MCF 10A (cell line): Measurements from ENCODE around the gene BSG. TPM values are rescaled to one million over a fixed set of nuclear protein-coding genes. Genes with fewer than 3 reads are reported as not detected.

Experiments used
- BruUV-seq: library from RNA; stranded (reverse); fragments of 400-500 nt; replicated peaks from 2 replicates; lab custom pipeline; 2021; lab: Mats Ljungman, UMichigan
- CTCF ChIA-PET: fragments of 300-600 bp; sonication (Branson Sonifier 250); formaldehyde crosslinking; extraction: SDS; loops from one replicate; lab custom pipeline; 2021; ENCODE audit warnings: antibody characterized with exemption, inconsistent platforms; lab: Yijun Ruan, JAX
- POLR2A ChIA-PET: fragments of 300-600, 350-650 bp; sonication (Branson Sonifier 250); formaldehyde crosslinking; extraction: SDS; loops from one replicate; lab custom pipeline; 2020; ENCODE audit warnings: antibody characterized with exemption, inconsistent platforms; lab: Yijun Ruan, JAX
- DNase-seq: peaks from one replicate; pipeline ENCODE4 v3.0.0-alpha.2; 2018; ENCODE audit not compliant: unreplicated experiment
- H3K27ac Mint-ChIP-seq: one replicate; pipeline ENCODE4 v1.8.0; 2022; ENCODE audit warnings: mild to moderate bottlenecking, low read depth, mixed read lengths; ENCODE audit not compliant: unreplicated experiment
- H3K27me3 Mint-ChIP-seq: one replicate; pipeline ENCODE4 v1.8.0; 2022; ENCODE audit warnings: mixed read lengths; ENCODE audit not compliant: insufficient read depth, unreplicated experiment
- H3K36me3 Mint-ChIP-seq: one replicate; pipeline ENCODE4 v1.8.0; 2022; ENCODE audit warnings: mild to moderate bottlenecking, moderate library complexity, mixed read lengths; ENCODE audit not compliant: insufficient read depth, unreplicated experiment
- H3K4me1 Mint-ChIP-seq: one replicate; pipeline ENCODE4 v1.8.0; 2022; ENCODE audit warnings: mixed read lengths; ENCODE audit not compliant: insufficient read depth, unreplicated experiment
- H3K4me3 Mint-ChIP-seq: one replicate; pipeline ENCODE4 v1.8.0; 2022; ENCODE audit warnings: mild to moderate bottlenecking, moderate library complexity, mixed read lengths; ENCODE audit not compliant: unreplicated experiment
- H3K9me3 Mint-ChIP-seq: one replicate; pipeline ENCODE4 v1.8.0; 2022; ENCODE audit warnings: mixed read lengths; ENCODE audit not compliant: unreplicated experiment
- intact Hi-C: fragments of 100-400 bp; cut with micrococcal nuclease; formaldehyde crosslinking; loops from 2 replicates; pipeline ENCODE4 v1.14.1; 2022
- total RNA-seq: library from RNA; stranded (reverse); gene quantifications from 2 replicates; pipeline ENCODE4 v1.2.3, GENCODE V29; 2022
- TF ChIP-seq, protein P1 (sequence below): fragments of 200-600 bp; IDR thresholded peaks from one replicate; pipeline ENCODE4 v1.8.0; 2022; ENCODE audit warnings: antibody characterized with exemption, mild to moderate bottlenecking; ENCODE audit not compliant: unreplicated experiment

The BSG gene
- total RNA-seq, 1 experiment from 2014 or later = 557 TPM

DNA sequence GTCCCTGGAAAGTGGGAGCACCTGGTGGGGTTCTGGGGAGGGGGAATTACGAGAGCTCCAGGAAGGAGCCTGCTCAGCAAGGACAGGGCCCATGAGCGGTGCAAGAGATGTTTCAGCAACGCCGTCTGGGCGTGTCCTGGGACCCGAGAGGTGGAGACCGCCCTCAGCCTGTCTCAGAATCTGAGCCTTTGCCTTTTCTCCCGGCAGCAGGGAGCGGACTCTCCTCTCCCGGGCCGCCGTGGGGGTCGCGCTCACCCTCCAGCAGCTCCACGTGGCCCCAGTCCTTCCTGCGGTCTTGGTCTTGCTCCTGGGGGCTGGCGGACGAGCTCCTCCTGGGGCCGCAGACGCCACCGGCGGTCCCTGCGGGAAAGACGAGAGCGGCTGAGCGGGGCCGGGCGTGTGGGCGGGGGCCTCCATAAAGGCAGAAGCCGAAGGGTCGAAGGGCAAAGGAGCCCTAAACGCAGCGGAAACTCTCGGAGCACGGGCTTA lies 60.2 kb downstream of the BSG start:
- peaks cover 5% of the 10 kb centered on the region for H3K4me1 Mint-ChIP-seq
- H3K4me3 Mint-ChIP-seq = peak overlapping the region; percentile 84
- peaks cover 29% of the 10 kb centered on the region for H3K36me3 Mint-ChIP-seq
- no TSS peak for BruUV-seq
- CTCF ChIA-PET = interaction anchor here (0.7 to 1.2 kb wide), 2 partner anchors 61 to 159 kb away, joined by 3 to 6 read pairs; no protein-coding TSS in a partner anchor
- POLR2A ChIA-PET = interaction anchor here (0.6 to 2.5 kb wide), 9 partner anchors 28 to 269 kb away, joined by 3 to 9 read pairs (median 3); partner anchors contain the start of genes BSG and CDC34
- H3K27me3 Mint-ChIP-seq = no peaks in the 10 kb centered on the region
- intact Hi-C loops = loop anchor here (2.0 kb wide), 3 partner anchors 26 to 100 kb away; partner anchors contain the start of gene HCN2
- H3K27ac Mint-ChIP-seq = peak overlapping the region; percentile 71
- H3K9me3 Mint-ChIP-seq = no peaks in the 10 kb centered on the region
- TF ChIP-seq, protein P1, sequence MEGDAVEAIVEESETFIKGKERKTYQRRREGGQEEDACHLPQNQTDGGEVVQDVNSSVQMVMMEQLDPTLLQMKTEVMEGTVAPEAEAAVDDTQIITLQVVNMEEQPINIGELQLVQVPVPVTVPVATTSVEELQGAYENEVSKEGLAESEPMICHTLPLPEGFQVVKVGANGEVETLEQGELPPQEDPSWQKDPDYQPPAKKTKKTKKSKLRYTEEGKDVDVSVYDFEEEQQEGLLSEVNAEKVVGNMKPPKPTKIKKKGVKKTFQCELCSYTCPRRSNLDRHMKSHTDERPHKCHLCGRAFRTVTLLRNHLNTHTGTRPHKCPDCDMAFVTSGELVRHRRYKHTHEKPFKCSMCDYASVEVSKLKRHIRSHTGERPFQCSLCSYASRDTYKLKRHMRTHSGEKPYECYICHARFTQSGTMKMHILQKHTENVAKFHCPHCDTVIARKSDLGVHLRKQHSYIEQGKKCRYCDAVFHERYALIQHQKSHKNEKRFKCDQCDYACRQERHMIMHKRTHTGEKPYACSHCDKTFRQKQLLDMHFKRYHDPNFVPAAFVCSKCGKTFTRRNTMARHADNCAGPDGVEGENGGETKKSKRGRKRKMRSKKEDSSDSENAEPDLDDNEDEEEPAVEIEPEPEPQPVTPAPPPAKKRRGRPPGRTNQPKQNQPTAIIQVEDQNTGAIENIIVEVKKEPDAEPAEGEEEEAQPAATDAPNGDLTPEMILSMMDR = no peak
- DNase-seq = peak; percentile 66

Other genes with a start within 250 kb of the BSG start
- gene MIER2, start 227.8 kb upstream of the BSG start, total RNA-seq = 24.2 TPM in 2 replicates
- gene C2CD4C, start 163.4 kb upstream of the BSG start, total RNA-seq = 0.49 and 0.88 TPM in 2 replicates
- 0.77 and 2.8 TPM in 2 replicates for gene SHC2, start 111.6 kb upstream of the BSG start, total RNA-seq
- 0.25 and 0.47 TPM in 2 replicates for gene MADCAM1, start 76.1 kb upstream of the BSG start, total RNA-seq
- 11.9 and 12.6 TPM in 2 replicates for gene TPGS1, start 65.1 kb upstream of the BSG start, total RNA-seq
- gene CDC34, start 40.8 kb upstream of the BSG start, total RNA-seq = 49.7 and 61.3 TPM in 2 replicates
- gene GZMM, start 28.5 kb upstream of the BSG start, total RNA-seq = not detected in 2 replicates
- gene HCN2, start 17.3 kb downstream of the BSG start, total RNA-seq = 0.68 and 1.2 TPM in 2 replicates
- gene POLRMT, start 60.9 kb downstream of the BSG start, total RNA-seq = 36.9 and 40.9 TPM in 2 replicates
- gene FGF22, start 67.3 kb downstream of the BSG start, total RNA-seq = not detected in 2 replicates
- 53.9 and 68.0 TPM in 2 replicates for gene RNF126, start 90.6 kb downstream of the BSG start, total RNA-seq
- gene FSTL3, start 103.8 kb downstream of the BSG start, total RNA-seq = 172 and 183 TPM in 2 replicates
- gene PRSS57, start 122.9 kb downstream of the BSG start, total RNA-seq = not detected in 2 replicates
- 0.44 TPM in 1 of 2 replicates, not detected in the other for gene PALM, start 136.3 kb downstream of the BSG start, total RNA-seq
- gene MISP, start 178.5 kb downstream of the BSG start, total RNA-seq = 33.7 and 35.0 TPM in 2 replicates
- gene PTBP1, start 224.9 kb downstream of the BSG start, total RNA-seq = 348 and 431 TPM in 2 replicates
- gene PLPPR3, start 249.4 kb downstream of the BSG start, total RNA-seq = not detected in 2 replicates